GM18499 (cell line): Measurements from ENCODE around the gene S1PR5.

Experiments
- ATAC-seq: cut with Tn5 transposase; IDR thresholded peaks from one replicate; pipeline ENCODE4 v1.9.1; 2021; ENCODE audit warnings: moderate number of reproducible peaks; ENCODE audit not compliant: insufficient read depth, unreplicated experiment

Gene S1PR5

DNA sequence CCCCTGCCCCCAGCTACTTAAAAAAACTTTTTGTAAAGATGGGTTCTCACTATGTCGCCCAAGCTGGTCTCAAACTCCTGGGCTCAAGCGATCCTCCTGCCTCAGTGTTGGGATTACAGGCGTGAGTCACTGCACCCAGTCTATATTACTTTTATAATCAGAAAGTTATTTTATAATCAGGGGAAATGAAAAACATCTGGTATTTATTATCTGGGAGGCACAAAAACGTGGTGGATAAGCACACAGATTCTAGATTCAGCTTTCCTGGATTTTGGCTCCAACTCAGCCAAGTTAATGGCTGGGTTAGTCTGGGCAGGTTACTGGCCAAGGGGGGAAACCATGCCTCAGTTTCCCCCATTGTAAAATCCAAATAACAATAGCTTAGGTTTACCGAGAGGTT, 38.8 kb downstream of the S1PR5 start:
- ATAC-seq, result no peak

DNA sequence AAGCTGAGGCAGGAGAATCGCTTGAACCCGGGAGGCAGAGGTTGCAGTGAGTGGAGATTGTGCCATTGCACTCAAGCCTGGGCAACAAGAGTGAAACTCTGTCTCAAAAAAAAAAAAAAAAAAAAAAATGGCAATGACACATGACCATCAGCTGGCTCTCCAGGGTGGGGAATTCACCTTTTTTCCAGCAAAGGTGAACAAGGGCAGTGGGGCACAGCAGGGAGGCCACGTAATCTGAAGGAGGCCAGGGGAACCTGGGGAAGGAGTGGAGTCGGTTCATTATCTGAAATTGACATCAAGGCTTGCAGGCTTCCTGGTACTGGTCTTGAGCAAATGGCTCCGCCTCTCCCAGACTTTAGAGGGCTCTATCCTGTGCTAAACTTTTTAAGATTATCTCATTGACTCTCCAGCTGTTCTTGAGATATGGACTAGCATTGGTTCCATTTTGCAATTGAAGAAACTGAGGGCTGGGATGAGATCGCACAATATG, 42.2 kb downstream of the S1PR5 start:
- ATAC-seq, result no peak

DNA sequence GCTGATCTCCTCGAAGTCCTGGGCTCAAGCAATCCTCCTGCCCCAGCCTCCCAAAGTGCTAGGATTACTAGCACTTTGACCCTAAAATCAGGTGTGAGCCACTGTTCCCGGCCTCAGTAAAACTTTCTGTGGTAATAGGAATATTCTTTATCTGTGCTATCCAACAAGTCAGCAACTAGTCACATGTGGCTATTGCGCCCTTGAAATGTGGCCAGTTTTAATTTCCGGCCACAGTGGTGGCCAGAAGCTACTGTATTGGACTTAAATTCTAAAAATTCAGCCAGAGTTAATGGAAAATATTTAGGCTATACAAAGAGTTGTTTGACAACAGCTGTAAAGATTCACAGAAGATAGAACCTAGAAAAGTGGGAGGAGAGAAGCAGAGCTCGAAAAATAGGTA, 44.1 kb downstream of the S1PR5 start:
- no peak for ATAC-seq

DNA sequence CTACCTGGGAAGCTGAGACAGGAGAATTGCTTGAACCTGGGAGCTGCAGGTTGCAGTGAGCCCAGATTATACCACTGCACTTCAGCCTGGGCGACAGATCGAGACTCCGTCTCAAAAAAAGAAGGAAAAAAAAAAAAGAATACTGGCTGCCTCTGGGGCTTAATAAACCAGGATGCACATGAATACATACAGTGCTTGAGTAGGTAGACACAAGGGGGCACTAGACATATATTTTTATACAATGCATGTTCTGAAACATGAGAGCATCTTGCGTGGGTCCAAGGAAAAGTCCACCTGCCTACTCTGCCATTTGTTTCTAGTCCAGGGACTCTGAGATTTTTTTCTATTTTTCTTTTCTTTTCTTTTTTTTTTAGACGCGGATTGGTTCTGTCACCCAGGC, 45.3 kb downstream of the S1PR5 start:
- ATAC-seq, result no peak

DNA sequence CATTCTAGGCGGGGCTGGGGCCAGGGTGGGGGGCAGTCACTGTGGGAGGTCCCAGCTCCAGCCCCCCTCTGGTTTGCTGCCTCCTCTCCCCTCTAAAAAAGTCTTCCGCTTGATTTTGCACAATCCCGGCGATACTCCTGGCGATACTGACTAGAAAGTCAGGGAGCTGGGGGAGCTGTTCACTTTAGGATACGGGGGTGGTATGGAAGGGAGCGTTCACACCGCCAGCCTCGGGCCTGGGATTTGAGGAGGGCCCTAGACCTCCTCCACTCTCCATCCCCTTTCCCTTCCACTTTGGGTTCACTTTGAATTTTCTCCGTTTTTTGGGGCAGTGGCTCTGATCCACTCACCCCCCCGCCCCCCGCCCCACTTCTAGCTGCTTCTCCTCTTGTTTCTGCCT, 49.1 kb downstream of the S1PR5 start:
- no peak for ATAC-seq

DNA sequence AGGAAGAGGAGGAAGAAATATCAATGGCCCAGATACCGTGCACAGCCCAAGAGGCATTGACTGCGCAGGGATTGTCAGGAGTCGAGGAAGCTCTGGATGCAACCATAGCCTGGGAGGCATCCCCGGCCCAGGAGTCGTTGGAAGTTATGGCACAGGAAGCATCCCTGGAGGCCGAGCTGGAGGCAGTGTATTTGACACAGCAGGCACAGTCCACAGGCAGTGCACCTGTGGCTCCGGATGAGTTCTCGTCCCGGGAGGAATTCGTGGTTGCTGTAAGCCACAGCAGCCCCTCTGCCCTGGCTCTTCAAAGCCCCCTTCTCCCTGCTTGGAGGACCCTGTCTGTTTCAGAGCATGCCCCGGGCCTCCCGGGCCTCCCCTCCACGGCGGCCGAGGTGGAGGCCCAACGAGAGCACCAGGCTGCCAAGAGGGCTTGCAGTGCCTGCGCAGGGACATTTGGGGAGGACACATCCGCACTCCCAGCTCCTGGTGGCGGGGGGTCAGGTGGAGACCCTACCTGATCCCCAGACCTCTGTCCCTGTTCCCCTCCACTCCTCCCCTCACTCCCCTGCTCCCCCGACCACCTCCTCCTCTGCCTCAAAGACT, 50.0 kb downstream of the S1PR5 start:
- ATAC-seq, result no peak

DNA sequence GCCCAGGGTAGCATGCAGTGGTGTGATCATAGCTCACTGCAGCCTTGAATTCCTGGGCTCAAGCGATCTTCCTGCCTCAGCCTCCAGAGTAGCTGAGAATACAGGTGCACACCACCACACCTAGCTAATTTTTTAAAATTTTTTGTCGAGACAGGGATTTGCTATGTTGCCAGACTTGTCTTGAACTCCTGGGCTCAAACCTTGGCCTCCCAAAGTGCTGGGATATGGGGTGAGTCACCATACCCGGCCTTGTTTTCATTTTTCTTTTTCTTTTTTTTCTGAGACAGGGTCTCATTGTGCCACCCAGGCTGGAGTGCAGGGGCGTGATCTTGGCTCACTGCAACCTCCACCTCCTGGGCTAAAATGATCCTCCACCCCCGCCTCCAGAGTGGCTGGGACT, 52.8 kb downstream of the S1PR5 start:
- ATAC-seq, result no peak
